Measurements from ENCODE around the gene SEMA6A.

SEMA6A gene

DNA sequence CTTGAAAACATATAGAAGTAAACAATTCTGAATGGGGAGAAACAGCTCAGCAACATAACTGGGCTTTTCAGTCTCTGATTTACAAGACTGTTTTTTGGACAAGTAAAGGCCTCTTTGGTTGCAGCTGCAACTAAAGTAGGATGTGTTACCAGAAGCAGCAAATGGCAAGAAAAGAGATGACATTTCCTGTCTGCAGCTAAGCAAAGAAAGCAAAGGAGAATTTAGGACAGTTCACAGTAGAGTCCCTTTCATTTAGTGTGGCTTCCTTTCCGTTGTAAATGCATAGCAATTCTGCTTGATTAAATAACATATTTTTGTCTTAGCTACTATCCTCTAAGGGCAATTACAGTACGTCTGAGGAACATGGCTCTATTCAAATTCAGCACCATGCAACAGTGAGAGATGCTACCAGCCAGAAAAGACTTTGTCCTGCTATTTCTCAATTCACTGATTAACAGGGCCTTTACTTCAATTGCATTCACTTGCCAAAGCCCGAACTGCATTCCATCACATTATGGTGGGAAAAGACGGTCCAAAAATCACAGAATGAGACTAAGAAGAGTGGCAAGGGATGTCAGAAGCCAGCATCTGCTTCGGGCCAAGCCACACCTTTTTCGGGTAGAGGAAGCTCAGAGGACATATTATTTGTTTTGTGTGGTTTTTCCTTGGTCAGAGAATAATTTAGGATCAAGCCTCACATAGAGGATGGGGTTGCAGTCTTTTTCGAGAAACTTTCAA, 107.7 kb downstream of the SEMA6A start:
- TF ChIP-seq, protein P1, sequence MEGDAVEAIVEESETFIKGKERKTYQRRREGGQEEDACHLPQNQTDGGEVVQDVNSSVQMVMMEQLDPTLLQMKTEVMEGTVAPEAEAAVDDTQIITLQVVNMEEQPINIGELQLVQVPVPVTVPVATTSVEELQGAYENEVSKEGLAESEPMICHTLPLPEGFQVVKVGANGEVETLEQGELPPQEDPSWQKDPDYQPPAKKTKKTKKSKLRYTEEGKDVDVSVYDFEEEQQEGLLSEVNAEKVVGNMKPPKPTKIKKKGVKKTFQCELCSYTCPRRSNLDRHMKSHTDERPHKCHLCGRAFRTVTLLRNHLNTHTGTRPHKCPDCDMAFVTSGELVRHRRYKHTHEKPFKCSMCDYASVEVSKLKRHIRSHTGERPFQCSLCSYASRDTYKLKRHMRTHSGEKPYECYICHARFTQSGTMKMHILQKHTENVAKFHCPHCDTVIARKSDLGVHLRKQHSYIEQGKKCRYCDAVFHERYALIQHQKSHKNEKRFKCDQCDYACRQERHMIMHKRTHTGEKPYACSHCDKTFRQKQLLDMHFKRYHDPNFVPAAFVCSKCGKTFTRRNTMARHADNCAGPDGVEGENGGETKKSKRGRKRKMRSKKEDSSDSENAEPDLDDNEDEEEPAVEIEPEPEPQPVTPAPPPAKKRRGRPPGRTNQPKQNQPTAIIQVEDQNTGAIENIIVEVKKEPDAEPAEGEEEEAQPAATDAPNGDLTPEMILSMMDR (conservative IDR thresholded peaks at IDR 0.05), result no peak
- no peak overlapping the region for H3K27ac ChIP-seq

DNA sequence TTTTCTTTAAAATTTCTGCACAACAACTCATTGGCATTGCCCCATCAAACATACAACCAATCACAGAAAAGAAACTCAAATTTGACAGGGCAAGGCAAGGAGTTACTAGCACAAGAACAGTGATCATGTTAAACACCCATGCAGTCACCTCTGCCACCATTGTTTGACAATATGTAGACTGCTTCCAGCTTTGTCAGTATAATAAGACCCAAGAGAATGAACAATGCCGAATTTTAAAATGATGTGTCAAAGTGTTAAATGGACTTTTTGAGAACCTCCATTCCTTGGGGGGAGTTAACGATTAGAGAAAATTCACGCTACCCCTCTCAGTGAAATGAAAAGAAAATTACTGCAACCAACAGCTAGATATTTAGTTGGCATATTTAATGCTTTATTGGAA, 109.2 kb downstream of the SEMA6A start:
- TF ChIP-seq, protein P1 (conservative IDR thresholded peaks at IDR 0.05), result no peak
- H3K27ac ChIP-seq, result no peak overlapping the region

DNA sequence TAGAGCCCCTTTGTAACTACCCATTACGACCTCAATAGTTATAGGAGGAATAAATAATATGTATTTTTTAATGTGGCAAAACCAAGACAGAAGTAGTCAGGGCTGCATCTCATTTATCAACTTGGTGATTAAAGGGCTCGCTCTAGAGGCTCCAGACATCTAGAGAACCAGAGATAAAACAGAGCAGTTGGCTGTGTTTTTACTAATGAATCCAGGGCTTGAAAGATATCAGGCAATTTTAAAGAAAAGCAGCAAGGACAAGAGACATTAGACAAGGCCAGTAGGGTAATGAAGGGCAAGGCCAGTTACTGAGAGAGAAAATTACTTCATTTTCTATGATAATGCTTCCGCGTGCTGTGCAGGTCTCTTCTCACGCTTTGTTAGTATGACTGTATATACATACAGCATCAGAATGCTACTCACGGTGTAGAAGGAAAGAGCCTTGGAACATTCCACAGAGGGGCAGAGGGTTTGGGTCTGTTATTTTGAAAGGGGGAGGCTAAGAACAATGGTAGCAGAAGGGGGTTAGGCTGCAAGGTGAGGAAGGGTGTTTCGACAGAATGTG, 110.4 kb downstream of the SEMA6A start:
- TF ChIP-seq, protein P1 (conservative IDR thresholded peaks at IDR 0.05), result no peak
- H3K27ac ChIP-seq, result no peak overlapping the region

DNA sequence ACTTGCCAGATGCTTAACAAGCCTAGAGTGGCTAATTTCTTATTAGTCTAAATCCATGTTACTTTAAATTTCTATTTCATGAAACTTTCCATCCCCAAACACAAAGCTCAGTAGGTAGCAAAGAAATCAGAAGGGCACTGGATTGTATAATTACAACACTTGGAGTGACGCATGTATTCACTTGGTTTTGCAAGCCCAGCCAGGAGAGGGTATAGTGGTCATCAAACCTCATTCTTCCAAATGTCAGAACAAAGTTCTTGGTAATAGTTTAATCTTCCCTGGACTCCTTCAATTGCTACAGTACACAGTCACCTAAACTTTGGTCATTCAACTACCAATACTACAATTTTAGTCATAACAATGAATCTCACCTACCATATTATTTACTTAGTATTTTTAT, 112.1 kb downstream of the SEMA6A start:
- TF ChIP-seq, protein P1 (conservative IDR thresholded peaks at IDR 0.05), result no peak
- no peak overlapping the region for H3K27ac ChIP-seq

DNA sequence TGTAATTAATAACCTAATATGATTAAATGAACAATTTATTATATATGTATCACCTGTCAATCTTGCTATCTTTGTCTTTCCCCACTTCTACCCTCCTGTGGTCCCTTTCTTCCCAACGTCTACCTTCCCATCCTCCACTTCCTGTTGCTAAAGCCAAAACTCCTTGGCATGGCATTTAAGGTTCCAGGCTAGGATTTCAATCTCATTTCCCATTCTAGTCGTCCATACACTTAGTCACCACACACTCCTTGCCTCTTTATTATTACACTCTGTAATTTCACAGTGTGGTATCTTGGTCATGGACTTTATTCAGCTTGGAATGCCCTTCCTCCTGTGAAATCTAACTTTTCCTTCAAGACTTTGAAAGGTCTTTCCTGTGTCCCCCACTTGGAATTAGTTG, 115.3 kb downstream of the SEMA6A start:
- TF ChIP-seq, protein P1 (conservative IDR thresholded peaks at IDR 0.05), result no peak
- H3K27ac ChIP-seq, result no peak overlapping the region

DNA sequence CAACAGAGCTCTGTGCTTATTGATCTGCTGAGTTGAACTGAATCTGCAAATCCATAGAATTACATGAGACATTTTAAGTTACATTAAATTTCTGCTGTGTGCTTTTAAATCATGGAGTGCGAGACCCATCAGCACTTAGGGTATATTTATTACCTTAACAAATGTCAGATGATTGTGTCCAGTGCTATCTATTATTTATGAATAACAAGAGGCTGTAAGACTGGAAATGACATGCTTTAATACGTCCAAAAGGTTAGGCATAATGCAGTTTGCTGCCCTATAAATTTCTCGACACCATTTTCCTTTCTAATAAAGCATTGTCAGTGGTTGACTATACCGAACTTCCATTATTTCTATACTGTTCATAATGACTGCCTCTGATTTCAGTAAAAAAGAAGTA, 117.6 kb downstream of the SEMA6A start:
- no peak overlapping the region for H3K27ac ChIP-seq
- TF ChIP-seq, protein P1 (conservative IDR thresholded peaks at IDR 0.05), result no peak

DNA sequence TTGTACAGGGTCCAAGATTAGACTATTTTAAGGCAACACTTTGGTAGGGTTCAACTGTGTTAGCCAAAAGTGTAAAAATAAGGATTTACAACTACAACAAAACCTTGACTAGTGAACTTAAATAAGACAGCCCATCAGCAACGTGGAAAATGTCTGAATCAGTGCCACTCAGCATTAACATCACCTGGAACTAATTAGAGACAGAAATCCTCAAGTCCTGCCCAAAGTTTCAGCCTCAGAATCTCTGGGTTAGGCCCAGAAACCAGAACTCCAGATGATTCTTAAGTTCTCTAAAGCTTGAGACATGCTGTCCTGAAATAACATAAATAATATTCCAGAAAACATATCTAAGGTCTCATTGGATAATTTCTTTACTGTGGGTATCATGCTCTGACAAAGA, 118.6 kb downstream of the SEMA6A start:
- H3K27ac ChIP-seq, result no peak overlapping the region
- TF ChIP-seq, protein P1 (conservative IDR thresholded peaks at IDR 0.05), result no peak

All from VCaP (cell line).